Prostate gland (tissue), 2 donors: ENCODE results near the gene CROCC2.

Experiments used
- CTCF ChIP-seq, 4 experiments: fragments of 200-600 bp in 2 of 4; fragments of 450-650 bp in 2 of 4; sonication (generic) in 2 of 4; IDR thresholded peaks; 1 replicate in 3 of 4; 2 replicates in 1 of 4; pipeline ENCODE4 v1.5.1; 2016 to 2019; ENCODE audit warnings: antibody characterized with exemption in 4 of 4, mild to moderate bottlenecking in 2 of 4, moderate library complexity in 2 of 4
- POLR2A ChIP-seq: fragments of 450-650 bp; IDR thresholded peaks from one replicate; pipeline ENCODE4 v1.6.1; 2016; ENCODE audit warnings: antibody characterized with exemption, mild to moderate bottlenecking
- POLR2AphosphoS5 ChIP-seq: sonication (generic); formaldehyde crosslinking; IDR thresholded peaks from one replicate; pipeline ENCODE4 v1.6.1; 2017; ENCODE audit warnings: antibody characterized with exemption

DNA sequence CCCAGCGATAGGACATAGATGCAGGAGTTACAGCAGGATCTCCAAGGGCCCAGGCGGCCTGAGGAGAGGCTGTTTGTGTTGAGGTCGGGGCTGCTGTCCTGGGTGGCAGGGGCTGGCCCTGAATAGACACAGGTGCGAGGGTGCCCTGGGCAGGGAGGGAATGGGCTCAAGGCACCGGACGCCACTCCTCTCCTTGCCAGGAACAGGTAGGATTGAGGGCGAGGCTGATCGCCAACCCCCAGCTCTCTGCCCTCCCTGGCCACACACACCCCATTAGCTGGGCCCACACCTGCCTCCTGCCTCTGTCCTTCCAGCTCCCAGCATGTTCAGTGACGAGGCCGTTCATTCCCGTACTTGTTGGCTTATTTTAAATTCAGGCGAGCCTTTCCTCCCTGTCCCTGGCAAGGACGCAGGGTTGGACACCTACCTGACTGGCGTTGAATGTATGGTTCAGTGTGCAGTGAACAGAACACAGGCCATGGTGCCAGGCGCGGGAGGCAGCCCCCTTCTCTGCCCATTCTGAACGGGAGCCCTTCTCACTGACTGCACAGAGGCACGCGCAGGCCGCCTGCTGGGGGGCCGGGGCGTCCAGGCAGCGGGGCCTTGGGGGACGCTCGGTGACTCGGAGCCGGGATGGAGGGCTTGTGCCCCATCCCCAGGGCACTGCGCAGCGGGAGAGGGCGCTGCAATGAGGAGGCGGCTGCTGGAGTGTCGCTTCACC, 51.0 kb downstream of the CROCC2 start:
- no peak for TF ChIP-seq POLR2A
- TF ChIP-seq CTCF (IDR thresholded peaks at IDR 0.05), result no peak
- TF ChIP-seq POLR2AphosphoS5, result no peak
